Thoracic aorta (tissue), 2 donors: Measurements from ENCODE around the gene FAM219B. TPM values are rescaled to one million over a fixed set of nuclear protein-coding genes. Genes with fewer than 3 reads are reported as not detected.
"Not testable (repeated sequence)": the region's sequence is repeated elsewhere in the genome, so short reads cannot be mapped to it uniquely, and the experiment has no call there.

Experiments used
- ATAC-seq: fragments of 150-250 bp; one replicate; pipeline ENCODE4 v1.8.0; 2017; ENCODE audit warnings: low read depth; ENCODE audit not compliant: insufficient number of reproducible peaks, low FRiP score
- DNase-seq: peaks from one replicate; pipeline ENCODE4 v3.0.0-alpha.2; 2020; ENCODE audit warnings: low spot score
- H3K27ac ChIP-seq, 2 donors: fragments of 200-600 bp; sonication (generic); 1 replicate in 1 of 2; 2 replicates in 1 of 2; pipeline ENCODE4 v1.5.1; 2016; ENCODE audit warnings: mild to moderate bottlenecking in 2 of 2, moderate library complexity in 2 of 2
- H3K27me3 ChIP-seq: fragments of 200-600 bp; sonication (generic); replicated peaks from 2 replicates; pipeline ENCODE4 v1.6.0; 2016; ENCODE audit warnings: mild to moderate bottlenecking; ENCODE audit not compliant: insufficient read depth
- H3K36me3 ChIP-seq: fragments of 200-600 bp; sonication (generic); one replicate; pipeline ENCODE4 v1.5.1; 2016
- H3K4me1 ChIP-seq, 2 donors: fragments of 200-600 bp; sonication (generic); 1 replicate in 1 of 2; 2 replicates in 1 of 2; pipeline versions ENCODE4 v1.5.1 to v1.6.0; 2016; ENCODE audit warnings: low read depth in 2 of 2, mild to moderate bottlenecking in 1 of 2; ENCODE audit not compliant: control insufficient read depth in 1 of 2
- H3K4me3 ChIP-seq: fragments of 200-600 bp; sonication (generic); 2 replicates; pipeline ENCODE4 v1.5.1; 2016; ENCODE audit warnings: mild to moderate bottlenecking
- H3K9me3 ChIP-seq: fragments of 200-600 bp; sonication (generic); 2 replicates; pipeline ENCODE4 v1.5.1; 2016
- total RNA-seq, 2 donors: library from RNA; depleted of rRNA; stranded (reverse); fragments of >200 nt; gene quantifications; one replicate each; pipeline versions ENCODE4 v1.1.0 to v1.2.3, GENCODE V29; 2016
- TF ChIP-seq, protein P1 (sequence below): fragments of 200-600 bp; sonication (generic); IDR thresholded peaks from one replicate; pipeline ENCODE4 v1.5.1; 2019; ENCODE audit warnings: antibody characterized with exemption

The FAM219B gene
- total RNA-seq, 2 donors from 2014 or later, result 61.1 to 85.6 TPM

GRCh38 chr15:74950078-74950908, 43.6 kb upstream of the FAM219B start:
- Histone ChIP-seq H3K36me3 (no peaks in the 10 kb centered on the region), H3K4me3 (no peak overlapping the region)
- DNase-seq, result peak; percentile 42

GRCh38 chr15:74937590-74938371, 31.1 kb upstream of the FAM219B start, which contains the start of gene COX5A:
Gene COX5A, minus strand, starts transcription at chr15:74938073. Its CDS starts 59 bp downstream, at chr15:74938014.
- peak; percentile 90 for ATAC-seq
- H3K4me3 ChIP-seq, result peak within 1 kb of the TSS; percentile 88
- TF ChIP-seq, protein P1, sequence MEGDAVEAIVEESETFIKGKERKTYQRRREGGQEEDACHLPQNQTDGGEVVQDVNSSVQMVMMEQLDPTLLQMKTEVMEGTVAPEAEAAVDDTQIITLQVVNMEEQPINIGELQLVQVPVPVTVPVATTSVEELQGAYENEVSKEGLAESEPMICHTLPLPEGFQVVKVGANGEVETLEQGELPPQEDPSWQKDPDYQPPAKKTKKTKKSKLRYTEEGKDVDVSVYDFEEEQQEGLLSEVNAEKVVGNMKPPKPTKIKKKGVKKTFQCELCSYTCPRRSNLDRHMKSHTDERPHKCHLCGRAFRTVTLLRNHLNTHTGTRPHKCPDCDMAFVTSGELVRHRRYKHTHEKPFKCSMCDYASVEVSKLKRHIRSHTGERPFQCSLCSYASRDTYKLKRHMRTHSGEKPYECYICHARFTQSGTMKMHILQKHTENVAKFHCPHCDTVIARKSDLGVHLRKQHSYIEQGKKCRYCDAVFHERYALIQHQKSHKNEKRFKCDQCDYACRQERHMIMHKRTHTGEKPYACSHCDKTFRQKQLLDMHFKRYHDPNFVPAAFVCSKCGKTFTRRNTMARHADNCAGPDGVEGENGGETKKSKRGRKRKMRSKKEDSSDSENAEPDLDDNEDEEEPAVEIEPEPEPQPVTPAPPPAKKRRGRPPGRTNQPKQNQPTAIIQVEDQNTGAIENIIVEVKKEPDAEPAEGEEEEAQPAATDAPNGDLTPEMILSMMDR, result no peak

More at GRCh38 chr15:74950078-74950908, 43.6 kb upstream of the FAM219B start:
- Histone ChIP-seq H3K27me3 (no peaks in the 10 kb centered on the region), H3K27ac (no peak overlapping the region), H3K9me3 (no peaks in the 10 kb centered on the region), H3K4me1 (peaks cover 0 to 18% of the 10 kb centered on the region in 2 donors)
- TF ChIP-seq, protein P1, result peak; percentile 98
- peak; percentile 39 for ATAC-seq

DNA sequence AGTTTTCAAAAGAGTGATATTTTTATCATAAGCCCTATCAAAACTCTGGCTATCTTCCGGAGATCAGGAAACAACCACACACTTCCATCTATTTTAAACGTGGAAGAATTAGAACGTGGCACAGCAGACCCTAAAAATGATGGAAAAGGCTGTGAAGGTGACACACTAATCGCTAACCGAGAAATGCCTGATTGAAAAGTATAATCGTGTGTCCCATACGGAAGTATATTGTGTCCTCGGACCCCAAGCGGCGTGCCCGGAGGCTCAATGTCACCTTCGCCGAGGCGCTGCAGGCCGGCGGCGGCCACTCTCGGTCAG, 30.6 kb upstream of the FAM219B start:
- Histone ChIP-seq H3K4me1 (peaks cover 0 to 16% of the 10 kb centered on the region in 2 donors), H3K4me3 (peak overlapping the region; percentile 88), H3K27ac (peak overlapping the region; percentile 87), H3K9me3 (no peaks in the 10 kb centered on the region), H3K36me3 (no peaks in the 10 kb centered on the region), H3K27me3 (no peaks in the 10 kb centered on the region)
- DNase-seq (no peak), ATAC-seq (no peak)
- TF ChIP-seq, protein P1, result no peak

More at GRCh38 chr15:74937590-74938371, 31.1 kb upstream of the FAM219B start, which contains the start of gene COX5A:
- peak; percentile 94 for DNase-seq
- no peaks in the 10 kb centered on the region for H3K27me3 ChIP-seq
- no peaks in the 10 kb centered on the region for H3K9me3 ChIP-seq
- peaks cover 0 to 16% of the 10 kb centered on the region in 2 donors for H3K4me1 ChIP-seq
- H3K27ac ChIP-seq, result peak within 1 kb of the TSS; percentile 87
- H3K36me3 ChIP-seq, result no peaks in the 10 kb centered on the region

GRCh38 chr15:74935193-74935592, 28.5 kb upstream of the FAM219B start:
- peaks cover 0 to 16% of the 10 kb centered on the region in 2 donors for H3K4me1 ChIP-seq
- not testable (repeated sequence) for DNase-seq, H3K27ac ChIP-seq, ATAC-seq, H3K9me3 ChIP-seq, H3K4me3 ChIP-seq, H3K36me3 ChIP-seq, H3K27me3 ChIP-seq

- Histone ChIP-seq H3K27me3 (no peaks in the 10 kb centered on the region), H3K36me3 (peaks cover 9% of the 10 kb centered on the region), H3K27ac (no peak overlapping the region), H3K4me1 (peaks cover 0 to 16% of the 10 kb centered on the region in 2 donors), H3K9me3 (no peaks in the 10 kb centered on the region), H3K4me3 (no peak overlapping the region)
- no peak for DNase-seq
- TF ChIP-seq, protein P1, result no peak
- ATAC-seq, result no peak
Observed at GRCh38 chr15:74933573-74933972, 26.9 kb upstream of the FAM219B start.
